Panc1 (cell line): ENCODE results near the gene FGF2.

Experiments
- POLR2AphosphoS5 ChIP-seq: IDR thresholded peaks from 2 replicates; pipeline ENCODE4 v1.6.1; 2012; ENCODE audit warnings: mild to moderate bottlenecking, low read depth, low read length, moderate library complexity
- TF ChIP-seq, protein P1 (sequence below): fragments of 450-650 bp; IDR thresholded peaks from 2 replicates; pipeline ENCODE4 v1.5.1; 2017; ENCODE audit warnings: mild to moderate bottlenecking

DNA sequence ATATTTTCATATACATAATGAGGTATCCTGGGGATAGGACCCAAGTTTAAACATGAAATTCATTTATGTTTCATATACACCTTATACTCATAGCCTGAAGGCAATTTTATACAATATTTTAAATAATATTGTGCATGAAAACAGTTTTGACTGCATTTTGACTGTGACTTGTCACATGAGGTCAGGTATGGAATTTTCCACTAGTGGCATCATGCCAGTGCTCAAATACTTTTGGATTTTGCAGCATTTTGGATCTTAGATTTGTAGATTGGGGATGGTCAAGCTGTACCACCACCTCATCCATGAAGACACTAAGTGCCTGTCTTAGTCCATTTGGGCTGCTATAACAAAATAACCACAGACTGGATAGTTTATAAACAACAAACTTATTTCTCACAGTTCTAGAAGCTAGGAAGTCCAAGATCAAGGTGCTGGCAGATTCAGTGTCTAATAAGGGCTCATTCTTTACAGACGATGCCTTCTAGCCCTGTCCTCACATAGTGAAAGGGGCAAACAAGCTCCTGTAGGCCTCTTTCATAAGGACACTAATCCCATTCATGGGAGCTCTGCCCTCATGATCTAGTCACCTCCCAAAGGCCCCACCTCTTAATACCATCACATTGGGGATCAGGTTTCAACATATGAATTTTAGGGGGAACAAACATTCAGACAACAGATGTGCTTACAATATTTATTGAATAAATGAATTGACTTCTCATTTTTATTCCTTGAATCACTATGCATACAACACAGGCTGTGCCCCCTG lies 86.4 kb downstream of the FGF2 start:
- TF ChIP-seq, protein P1, sequence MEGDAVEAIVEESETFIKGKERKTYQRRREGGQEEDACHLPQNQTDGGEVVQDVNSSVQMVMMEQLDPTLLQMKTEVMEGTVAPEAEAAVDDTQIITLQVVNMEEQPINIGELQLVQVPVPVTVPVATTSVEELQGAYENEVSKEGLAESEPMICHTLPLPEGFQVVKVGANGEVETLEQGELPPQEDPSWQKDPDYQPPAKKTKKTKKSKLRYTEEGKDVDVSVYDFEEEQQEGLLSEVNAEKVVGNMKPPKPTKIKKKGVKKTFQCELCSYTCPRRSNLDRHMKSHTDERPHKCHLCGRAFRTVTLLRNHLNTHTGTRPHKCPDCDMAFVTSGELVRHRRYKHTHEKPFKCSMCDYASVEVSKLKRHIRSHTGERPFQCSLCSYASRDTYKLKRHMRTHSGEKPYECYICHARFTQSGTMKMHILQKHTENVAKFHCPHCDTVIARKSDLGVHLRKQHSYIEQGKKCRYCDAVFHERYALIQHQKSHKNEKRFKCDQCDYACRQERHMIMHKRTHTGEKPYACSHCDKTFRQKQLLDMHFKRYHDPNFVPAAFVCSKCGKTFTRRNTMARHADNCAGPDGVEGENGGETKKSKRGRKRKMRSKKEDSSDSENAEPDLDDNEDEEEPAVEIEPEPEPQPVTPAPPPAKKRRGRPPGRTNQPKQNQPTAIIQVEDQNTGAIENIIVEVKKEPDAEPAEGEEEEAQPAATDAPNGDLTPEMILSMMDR: no peak
- no peak for TF ChIP-seq POLR2AphosphoS5
